Uterus (tissue), 2 donors: ENCODE data around the gene ARAF.

Experiments
- CTCF ChIP-seq, 4 experiments: fragments of 200-600 bp in 2 of 4; fragments of 450-650 bp in 2 of 4; sonication (generic) in 2 of 4; IDR thresholded peaks; one replicate each; pipeline ENCODE4 v1.5.1; 2016 to 2019; ENCODE audit warnings: antibody characterized with exemption in 4 of 4, mild to moderate bottlenecking in 2 of 4, moderate library complexity in 1 of 4
- POLR2A ChIP-seq, 2 donors: fragments of 450-650 bp; IDR thresholded peaks; one replicate each; pipeline ENCODE4 v1.6.1; 2016; ENCODE audit warnings: antibody characterized with exemption in 2 of 2, mild to moderate bottlenecking in 1 of 2, moderate library complexity in 1 of 2

- TF ChIP-seq CTCF (IDR thresholded peaks at IDR 0.05) (no peak), POLR2A (IDR thresholded peaks at IDR 0.05) (no peak)
These were observed 50.5 kb downstream of the ARAF start for GRCh38 chrX:47611489-47611888.
